Psoas muscle (tissue), 8 donors: ENCODE measurements around the gene B3GAT2. TPM values are rescaled to one million over a fixed set of nuclear protein-coding genes. Genes with fewer than 3 reads are reported as not detected.

Experiments used
- ATAC-seq, 4 donors: fragments of 200-7000 bp; cut with Tn5 transposase; one replicate each; pipeline ENCODE4 v1.9.1; 2020; ENCODE audit warnings: moderate library complexity in 3 of 4, mild to moderate bottlenecking in 2 of 4
- DNase-seq, 2 donors: peaks; one replicate each; pipeline ENCODE4 v3.0.0-alpha.2; 2020
- H3K27ac ChIP-seq: fragments of 200-600 bp; one replicate; pipeline ENCODE4 v1.8.0; 2022
- H3K27me3 ChIP-seq, 3 donors: fragments of 200-600 bp in 1 of 3; one replicate each; pipeline versions ENCODE4 v1.6.1 to v1.8.0; 2013 to 2022; ENCODE audit warnings: low read length in 2 of 3, mild to moderate bottlenecking in 2 of 3, moderate library complexity in 1 of 3; ENCODE audit not compliant: insufficient read depth in 3 of 3
- H3K36me3 ChIP-seq, 2 donors: fragments of 200-600 bp in 1 of 2; one replicate each; pipeline versions ENCODE4 v1.6.1 to v1.8.0; 2013 to 2022; ENCODE audit warnings: low read depth in 1 of 2, mild to moderate bottlenecking in 1 of 2, moderate library complexity in 1 of 2; ENCODE audit not compliant: insufficient read depth in 1 of 2
- H3K4me1 ChIP-seq: fragments of 200-600 bp; one replicate; pipeline ENCODE4 v1.8.0; 2022
- H3K4me3 ChIP-seq: fragments of 200-600 bp; one replicate; pipeline ENCODE4 v1.8.0; 2022; ENCODE audit warnings: mild to moderate bottlenecking
- H3K9me3 ChIP-seq: fragments of 200-600 bp; one replicate; pipeline ENCODE4 v1.8.0; 2022
- WGBS, 3 donors: extraction: QIAGEN DNeasy Blood & Tissue Kit; methylation state at CpG; one replicate each; pipeline versions ENCODE4 v1.1.6 to v1.1.7; 2013; 5-methylcytosine and 5-hydroxymethylcytosine counted together
- intact Hi-C, 2 donors: fragments of 100-400 bp; cut with DNase I; formaldehyde crosslinking; loops; one replicate each; pipeline versions ENCODE4 v1.11.0 to v1.14.2; 2022
- polyA plus RNA-seq, 3 donors: library from polyadenylated mRNA; stranded (reverse); fragments of 200-250 nt; gene quantifications; one replicate each; pipeline ENCODE4 v1.2.3, GENCODE V29; 2013
- total RNA-seq, 4 donors: library from RNA; stranded (reverse); fragmentation: NEBNext Ultra II Directional in 2 of 4; extraction: Animal tissue kit (Norgen Biotek cat#: 25700) in 2 of 4; gene quantifications; one replicate each; pipeline versions ENCODE4 v1.2.1 to v1.2.4, GENCODE V29; 2021 to 2023
- TF ChIP-seq, protein P1 (sequence below): fragments of 200-600 bp; IDR thresholded peaks from one replicate; pipeline ENCODE4 v1.8.0; 2022; ENCODE audit warnings: antibody characterized with exemption
- donor health status: healthy with polysubstance abuse.
- donor health status: DM: no; HTN: no; CAD: no; lungs with moderate emphysema.
- donor health status: Bipolar disorder and iron deficiency.
- donor health status: healthy.
- donor health status: DM: yes; HTN: yes; CAD: no.
- donor health status: DM: no; HTN: no; CAD: no.
- donor health status: DM: no; HTN: no; CAD: no.
- donor health status: DM: yes; HTN: yes; CAD: no.

Gene B3GAT2
- total and polyA plus RNA-seq, 7 donors: 0.04 to 0.14 (median 0.04) TPM; not detected in 4

DNA sequence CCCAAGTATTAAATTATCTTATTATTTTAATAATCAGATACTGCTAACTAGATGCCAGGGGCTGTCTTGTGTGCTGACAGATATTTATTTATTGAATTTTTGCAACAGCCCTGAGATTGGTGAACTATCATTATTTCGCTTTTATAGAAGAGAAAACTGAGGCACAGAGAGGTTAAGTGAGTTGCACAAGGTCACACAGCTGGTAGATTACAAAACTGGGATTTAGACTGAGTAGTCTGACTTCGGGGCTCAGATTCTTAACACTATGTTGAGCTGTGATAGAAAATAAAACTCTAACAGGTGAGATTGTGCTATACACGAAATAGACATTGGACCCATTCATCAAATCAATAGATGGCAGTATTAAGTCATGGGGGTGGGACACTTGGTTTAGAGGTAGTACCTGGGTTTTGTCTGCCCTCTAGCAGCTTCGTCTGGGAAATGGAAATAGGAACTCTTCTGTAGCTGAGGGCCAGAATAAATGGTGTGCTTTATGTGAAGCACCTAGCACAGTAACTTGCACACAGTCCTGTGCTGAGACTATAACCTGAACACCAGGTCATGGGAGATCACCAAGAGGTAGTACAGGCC is 113.4 kb downstream of the B3GAT2 start:
- H3K36me3 ChIP-seq: no peaks in the 10 kb centered on the region
- H3K4me3 ChIP-seq: no peak overlapping the region
- peaks cover 3% of the 10 kb centered on the region for H3K4me1 ChIP-seq
- TF ChIP-seq, protein P1, sequence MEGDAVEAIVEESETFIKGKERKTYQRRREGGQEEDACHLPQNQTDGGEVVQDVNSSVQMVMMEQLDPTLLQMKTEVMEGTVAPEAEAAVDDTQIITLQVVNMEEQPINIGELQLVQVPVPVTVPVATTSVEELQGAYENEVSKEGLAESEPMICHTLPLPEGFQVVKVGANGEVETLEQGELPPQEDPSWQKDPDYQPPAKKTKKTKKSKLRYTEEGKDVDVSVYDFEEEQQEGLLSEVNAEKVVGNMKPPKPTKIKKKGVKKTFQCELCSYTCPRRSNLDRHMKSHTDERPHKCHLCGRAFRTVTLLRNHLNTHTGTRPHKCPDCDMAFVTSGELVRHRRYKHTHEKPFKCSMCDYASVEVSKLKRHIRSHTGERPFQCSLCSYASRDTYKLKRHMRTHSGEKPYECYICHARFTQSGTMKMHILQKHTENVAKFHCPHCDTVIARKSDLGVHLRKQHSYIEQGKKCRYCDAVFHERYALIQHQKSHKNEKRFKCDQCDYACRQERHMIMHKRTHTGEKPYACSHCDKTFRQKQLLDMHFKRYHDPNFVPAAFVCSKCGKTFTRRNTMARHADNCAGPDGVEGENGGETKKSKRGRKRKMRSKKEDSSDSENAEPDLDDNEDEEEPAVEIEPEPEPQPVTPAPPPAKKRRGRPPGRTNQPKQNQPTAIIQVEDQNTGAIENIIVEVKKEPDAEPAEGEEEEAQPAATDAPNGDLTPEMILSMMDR: no peak
- DNase-seq: no peak
- WGBS, 3 donors: 93 to 95% (median 93%) methylated on average over 4 of the region's 4 CpGs
- no peak for ATAC-seq
- intact Hi-C loops: no loop called here
- H3K27me3 ChIP-seq: no peaks in the 10 kb centered on the region
- H3K27ac ChIP-seq: no peak overlapping the region
- H3K9me3 ChIP-seq: no peaks in the 10 kb centered on the region

DNA sequence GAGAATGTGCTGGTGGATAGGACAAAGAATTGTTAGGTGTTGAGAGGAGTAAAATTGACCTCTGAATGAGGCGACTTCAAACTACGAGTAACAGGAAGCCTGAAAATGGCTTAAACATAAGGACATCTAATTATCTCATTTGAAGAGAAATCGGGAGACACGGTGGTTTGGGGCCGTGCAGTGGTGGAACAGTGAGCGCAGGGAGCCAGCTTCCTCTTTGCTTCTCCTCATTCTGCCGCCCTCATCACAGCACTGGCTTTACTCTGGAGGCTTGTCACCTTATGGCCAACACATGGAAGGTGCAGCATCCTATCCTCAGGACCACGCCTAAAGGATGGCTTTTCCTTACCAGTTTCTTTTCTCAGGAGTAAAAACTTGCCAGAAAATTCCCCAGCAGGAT is 114.3 kb downstream of the B3GAT2 start:
- Histone ChIP-seq H3K9me3 (no peaks in the 10 kb centered on the region), H3K4me3 (no peak overlapping the region), H3K4me1 (peaks cover 3% of the 10 kb centered on the region), H3K27me3 (no peaks in the 10 kb centered on the region), H3K27ac (no peak overlapping the region), H3K36me3 (no peaks in the 10 kb centered on the region)
- DNase-seq: no peak
- no peak for ATAC-seq
- TF ChIP-seq, protein P1: no peak
- intact Hi-C loops: no loop called here
- WGBS, 3 donors: 73 to 79% (median 77%) methylated on average over 8 of the region's 8 CpGs

DNA sequence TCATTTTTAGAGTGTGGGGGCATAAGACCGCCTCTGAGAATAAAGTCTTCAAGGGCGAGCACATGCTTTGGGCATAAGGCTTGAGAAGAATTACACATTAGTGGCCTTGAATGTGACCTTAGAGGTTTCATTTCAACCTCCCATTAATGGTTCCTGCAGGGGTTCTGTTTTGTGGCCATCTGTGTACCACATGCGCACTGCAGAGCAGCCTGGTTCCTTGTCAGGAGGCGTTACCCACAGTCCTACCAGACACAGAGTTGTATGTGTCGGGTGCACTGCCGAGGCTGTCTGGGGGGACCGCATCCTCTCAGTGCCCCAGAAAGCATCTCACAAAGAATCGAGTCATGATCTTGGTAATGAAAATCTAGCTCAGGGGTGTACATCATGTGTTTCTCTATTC is 115.7 kb downstream of the B3GAT2 start:
- Histone ChIP-seq H3K36me3 (peaks cover 0 to 4% of the 10 kb centered on the region in 2 donors), H3K4me1 (peaks cover 3% of the 10 kb centered on the region), H3K27me3 (no peaks in the 10 kb centered on the region), H3K4me3 (no peak overlapping the region), H3K9me3 (no peaks in the 10 kb centered on the region), H3K27ac (no peak overlapping the region)
- ATAC-seq (no peak), DNase-seq (no peak)
- intact Hi-C loops: no loop called here
- WGBS, 3 donors: 94 to 95% (median 94%) methylated on average over 8 of the region's 8 CpGs
- TF ChIP-seq, protein P1: no peak

DNA sequence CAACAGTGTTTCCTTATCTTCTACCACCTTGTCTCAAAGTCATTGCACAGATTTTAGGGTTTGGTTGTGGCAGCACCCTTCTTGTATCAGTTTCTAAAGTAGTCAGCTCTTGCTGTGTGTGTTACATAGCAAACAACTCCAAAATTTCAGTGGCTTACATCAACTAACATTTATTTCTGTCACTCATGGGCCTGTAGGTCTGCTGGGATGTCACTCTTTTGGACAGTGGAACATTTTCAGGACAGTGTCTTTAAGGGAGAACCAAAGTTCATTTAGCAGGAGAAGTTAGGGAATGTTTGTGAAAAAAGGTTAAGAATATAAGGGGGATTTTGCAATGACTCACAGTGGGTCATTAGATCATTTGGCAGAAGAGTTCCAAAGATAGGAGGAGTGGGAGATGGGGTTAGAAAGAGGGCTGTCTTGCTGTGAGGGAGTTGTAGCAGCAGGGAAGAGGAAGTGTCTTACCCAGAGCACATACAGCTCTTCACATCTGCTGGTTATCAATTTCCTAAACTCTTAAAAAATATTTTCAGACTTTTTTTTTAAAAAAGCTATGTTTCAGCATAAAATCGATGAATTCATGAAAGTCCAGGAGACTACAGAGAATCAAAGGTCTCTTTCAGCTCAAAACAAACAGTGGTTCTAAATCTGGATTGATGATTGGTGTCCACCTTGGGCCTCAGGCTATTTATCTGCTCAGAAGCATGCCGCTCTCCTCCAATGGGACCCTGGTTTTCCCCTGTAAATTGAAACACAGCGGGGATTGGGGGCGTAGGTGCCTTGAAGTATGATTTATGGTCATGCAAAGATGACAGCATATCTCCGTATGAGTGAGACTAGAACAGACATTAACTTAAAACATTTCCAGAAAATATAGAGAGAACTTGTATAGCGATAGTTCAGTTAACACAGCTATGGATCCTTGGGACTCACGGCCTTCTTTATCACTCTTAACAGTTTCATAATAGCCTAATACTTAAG is 117.3 kb downstream of the B3GAT2 start:
- H3K27me3 ChIP-seq: no peaks in the 10 kb centered on the region
- DNase-seq (no peak), ATAC-seq (no peak)
- intact Hi-C loops: no loop called here
- peaks cover 0 to 4% of the 10 kb centered on the region in 2 donors for H3K36me3 ChIP-seq
- no peaks in the 10 kb centered on the region for H3K9me3 ChIP-seq
- no peak overlapping the region for H3K4me3 ChIP-seq
- TF ChIP-seq, protein P1: no peak
- H3K4me1 ChIP-seq: peaks cover 4% of the 10 kb centered on the region
- 95 to 97% (median 96%) methylated on average over 7 of the region's 7 CpGs for WGBS, 3 donors
- H3K27ac ChIP-seq: no peak overlapping the region
